Fibroblast of skin of scalp (primary cell): ENCODE data around the gene MATN4.

ENCODE experiments used
- DNase-seq: peaks from one replicate; pipeline ENCODE4 v3.0.0-alpha.2; 2013

Gene MATN4

DNA sequence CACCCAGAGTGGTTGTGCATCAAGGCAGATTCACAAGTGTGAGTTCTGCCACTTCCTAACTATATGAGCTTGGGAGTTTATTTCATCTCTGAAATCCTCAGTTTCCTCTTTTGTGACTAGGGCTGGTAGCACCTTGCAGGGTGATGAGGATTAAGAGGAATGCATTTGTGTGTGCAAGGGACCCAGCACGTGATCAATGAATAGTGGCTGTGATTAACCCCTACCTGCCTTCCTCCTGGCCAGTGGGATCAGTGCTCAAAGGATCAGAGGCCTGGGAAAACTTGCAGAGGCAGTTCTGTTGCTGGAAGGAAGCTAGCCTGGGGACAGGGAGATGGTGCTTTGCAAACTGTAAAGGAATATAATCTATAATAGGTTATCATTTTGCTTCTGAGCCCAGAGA, 32.9 kb upstream of the MATN4 start:
- no peak for DNase-seq

DNA sequence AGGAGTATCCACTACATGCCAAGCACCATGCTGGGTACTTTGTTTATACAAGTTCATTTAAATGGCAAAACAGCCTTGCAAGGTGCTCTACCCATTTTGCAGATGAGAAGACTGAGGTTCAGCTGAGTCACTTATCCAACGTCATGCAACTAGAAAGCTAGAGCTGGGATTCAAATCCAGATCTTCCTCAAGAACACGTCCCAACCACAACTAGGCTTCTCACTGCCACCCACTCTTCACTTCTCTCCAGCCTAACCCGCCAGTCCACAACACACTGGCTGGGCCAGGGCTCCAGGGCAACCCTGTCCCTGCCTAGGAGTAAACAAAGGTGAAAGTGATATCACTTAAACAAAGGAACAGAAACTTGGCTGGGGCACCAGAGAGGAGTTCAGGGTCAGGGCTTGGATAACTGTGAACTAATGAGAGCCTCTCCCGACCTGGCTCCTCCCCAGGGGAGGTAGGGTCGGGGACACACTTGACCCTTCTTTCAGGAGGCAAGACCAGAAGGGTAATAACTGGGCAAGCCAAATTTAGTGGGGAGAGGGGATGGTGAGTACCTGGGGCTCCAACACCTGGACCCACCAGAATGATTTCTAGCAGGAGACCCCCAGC, 32.2 kb upstream of the MATN4 start:
- no peak for DNase-seq

DNA sequence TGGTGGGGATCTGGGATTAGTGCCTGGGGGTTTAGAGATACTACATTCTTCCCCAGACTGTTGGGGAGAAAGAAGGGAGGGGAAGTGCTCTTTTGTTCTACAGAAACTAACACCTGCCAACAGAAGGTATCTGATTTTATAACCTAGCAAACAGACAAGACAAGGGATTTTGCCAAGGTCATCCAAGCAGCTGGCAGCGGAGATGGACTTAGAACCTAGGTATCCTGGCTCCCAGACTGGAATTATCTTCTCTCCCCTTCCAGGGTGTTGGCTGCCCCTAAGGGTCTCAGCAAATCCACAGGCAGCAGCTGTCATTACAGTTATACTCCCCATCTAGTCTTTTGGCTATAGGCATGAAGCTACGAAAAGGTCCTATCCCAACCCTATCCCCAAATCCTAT, 31.7 kb upstream of the MATN4 start:
- DNase-seq = no peak

DNA sequence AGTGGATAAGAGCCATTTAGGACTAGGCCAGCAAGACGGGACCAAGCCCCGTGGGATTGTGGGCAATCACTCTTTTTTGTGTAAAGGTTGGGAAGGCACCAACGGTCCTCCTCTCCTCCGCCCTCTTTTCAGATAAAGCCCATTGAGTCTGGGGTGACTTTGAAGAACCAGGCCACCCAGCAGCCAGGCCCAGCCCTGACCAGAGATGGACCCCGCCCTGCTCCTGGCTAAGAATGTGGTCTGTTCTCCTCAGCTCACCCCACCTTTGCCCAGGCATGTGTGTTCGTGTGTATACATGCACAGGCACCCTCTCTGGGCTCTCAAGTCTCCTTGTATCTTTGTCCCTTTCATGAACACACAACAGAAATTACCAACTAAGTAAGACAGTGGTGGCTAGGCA, 31.0 kb upstream of the MATN4 start:
- no peak for DNase-seq

DNA sequence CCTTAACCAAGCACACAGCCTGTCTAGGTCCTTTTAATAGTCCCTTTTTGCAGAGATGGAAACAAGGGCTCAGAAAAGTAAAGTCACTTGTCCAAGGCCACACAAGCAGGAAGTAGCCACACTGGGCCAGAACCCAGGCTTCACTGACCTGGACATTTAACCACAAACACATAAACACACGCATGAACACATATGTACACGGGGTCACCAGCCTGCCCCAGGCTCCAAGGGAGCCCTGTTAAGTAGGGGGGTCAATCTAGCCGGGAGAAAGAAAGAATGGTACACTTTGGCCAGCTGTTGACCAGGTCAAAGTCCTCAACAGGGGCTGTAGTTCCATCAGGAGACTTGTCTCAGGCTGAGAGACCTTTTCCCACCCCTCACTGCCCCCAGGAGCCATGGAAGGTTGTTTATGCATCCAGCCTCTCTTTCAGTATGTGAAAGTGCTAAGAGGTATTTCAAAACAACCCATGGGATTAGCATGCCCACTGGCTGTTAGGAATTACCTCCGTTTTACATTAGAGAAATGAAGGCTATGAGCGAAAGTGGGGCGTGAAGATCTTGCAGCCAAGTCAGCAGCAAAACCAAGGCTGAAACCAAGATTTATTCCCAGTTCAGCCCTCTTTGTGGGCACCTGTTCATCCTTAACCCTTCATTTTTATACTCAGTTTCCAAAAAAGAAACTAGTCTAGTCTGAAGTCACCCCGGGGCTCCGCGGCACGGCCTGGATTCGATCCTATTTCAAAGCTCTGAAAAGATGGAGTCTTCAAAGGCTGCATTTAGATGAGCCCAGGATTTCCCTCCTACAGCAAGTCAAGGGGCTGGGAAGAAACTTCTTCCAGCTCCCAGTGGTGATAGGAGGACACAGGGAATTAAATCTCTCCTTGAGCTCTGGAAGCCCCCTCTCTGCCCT, 30.3 kb upstream of the MATN4 start:
- peak; percentile 53 for DNase-seq

DNA sequence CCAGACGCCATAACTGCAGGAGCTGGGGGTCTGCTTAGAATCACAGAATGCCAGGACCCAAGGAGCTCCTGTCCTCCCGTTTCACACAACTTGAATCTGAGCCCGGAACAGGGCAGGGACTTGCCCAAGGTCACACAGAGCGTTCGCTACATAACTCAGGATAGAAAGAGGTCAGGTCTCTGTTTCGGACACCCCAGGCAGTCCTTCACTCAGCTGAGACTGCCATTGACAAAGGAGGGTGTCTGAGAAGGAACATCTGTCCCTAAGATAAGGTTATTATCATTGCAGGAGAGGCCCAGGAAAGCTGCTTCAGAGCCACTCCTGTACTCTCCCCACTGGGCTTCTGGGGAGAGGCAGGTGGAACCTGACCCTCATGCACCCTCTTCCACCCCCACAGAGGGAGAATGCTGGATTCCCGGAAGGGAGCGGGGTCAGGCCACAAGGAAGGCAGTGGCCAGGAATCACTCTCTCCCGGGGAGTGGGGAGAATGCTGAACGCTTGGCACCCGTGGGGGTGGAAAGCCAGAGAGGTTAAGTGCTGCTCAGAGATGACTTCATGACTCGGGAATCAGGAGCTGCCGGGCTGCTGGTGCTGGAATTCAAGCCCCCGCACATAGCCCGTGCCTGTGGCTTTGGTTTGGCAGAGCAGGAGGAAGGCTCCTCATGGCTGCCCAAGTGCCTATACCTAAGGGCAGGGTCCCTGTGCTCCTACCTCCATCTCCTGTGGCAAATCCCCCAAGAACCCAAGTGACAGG, 29.4 kb upstream of the MATN4 start:
- DNase-seq = peak; percentile 94

DNA sequence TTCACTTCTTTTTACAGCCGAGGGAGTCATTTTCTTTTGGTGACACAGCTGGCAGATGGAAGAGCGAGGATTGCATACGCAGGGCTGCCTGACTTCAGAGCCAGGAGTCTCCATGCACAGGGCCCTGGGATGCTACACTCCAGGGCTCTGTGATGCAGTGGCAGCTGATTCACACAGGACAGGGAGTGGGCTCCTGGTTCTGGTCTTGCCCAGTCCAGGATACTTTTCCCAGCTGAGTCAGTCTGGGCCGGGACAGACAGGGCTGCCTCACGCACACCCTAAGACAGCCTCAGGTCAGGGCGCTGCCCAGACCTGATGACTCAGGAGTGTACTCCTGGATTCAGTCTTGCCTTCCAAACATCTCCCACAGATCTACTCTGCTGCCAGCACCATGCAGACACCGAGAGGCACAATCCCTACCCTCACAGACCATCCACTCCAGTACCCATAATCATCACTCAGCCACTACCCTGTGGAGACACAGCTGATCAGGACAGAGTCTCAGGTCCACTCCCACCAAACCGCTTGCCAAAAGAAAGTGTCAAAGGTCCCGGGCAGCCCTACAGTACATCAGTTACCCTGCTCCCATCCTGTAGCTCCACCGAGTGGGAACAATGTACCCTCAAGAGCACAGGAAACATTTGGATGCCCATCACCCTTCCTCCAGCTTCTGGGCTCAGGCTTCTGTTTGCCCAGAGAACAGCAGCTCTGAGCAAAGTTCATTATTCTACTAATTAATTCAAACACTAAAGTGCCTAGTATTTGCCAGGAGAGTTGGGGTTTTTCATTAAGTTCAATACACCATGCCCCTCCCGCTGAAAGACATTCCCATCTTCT, 28.6 kb upstream of the MATN4 start:
- peak; percentile 75 for DNase-seq

DNA sequence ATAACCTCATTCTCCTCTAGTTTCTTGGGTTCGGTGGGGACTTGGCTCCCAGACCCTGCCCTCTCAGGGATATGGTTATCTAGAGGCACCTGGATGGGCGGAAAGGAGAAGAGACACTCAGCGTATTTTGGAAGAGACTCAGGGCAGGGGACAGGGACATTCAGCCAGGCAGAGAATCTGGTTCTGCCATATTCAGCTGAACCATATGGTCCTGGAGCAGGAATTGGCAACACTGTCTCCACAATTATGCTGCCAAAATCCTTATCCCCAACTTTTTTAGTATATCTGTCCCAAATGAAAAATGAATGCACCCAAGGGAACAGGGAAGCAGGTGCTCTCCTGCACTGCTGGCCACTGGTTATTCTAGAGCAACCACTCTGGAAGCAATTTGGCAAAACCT, 22.4 kb upstream of the MATN4 start:
- no peak for DNase-seq

DNA sequence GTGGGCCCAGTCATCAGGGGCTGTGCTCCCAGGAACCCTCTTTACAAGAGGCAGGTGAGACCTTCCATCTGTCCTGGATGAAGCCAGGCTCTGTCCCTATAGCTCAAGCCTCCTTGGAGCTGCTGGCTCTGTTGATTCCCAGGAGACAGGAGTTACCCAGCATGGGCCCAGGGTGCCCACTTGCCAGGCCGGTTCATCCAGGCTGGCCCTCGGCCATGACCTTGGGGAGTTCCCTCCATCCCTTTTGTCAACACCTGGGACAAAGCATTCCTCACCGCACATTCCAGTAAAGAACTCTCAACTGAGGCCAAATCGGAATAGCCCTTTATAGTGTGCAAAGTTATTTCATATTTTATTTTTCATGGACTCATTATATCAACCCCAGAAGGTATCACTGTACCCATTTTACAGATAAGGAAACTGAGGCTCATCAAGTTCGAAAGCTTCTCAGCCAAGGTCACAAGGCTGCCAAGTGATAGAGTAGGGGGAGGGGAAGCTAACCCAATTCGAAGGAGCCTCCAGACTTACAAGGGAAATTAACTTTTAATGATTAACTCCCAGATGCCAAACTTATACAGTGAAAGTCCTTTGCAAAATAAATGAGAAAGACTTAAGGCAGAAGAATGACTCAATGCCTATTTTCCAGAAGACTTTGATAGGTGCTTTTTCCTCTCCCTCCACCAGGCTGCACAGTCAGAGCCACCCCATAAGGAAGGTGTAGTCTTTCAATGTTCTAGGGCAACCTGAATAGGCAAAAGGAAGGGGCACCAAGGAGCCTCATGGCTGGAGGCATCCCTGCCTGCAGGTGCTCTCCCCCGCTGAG, 21.6 kb upstream of the MATN4 start:
- DNase-seq = no peak

DNA sequence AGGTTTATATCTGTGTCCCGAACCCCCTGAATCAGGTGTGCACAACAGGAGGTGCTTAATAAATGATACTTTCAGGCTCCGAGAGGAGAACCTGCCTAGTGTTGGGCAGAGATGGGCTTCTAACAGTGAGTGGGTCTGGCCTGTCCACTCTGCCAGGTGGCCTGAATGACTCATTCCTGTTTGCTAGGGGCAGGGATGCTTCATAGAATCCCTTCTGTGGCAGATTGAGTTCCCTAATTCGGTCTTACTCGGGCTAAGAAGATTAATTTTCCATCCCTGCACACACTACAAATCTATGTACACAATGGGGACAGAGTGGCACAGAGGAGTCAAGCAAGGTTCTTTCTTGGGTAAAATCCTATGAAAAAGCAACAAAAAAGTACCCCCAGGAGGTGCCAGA, 20.4 kb upstream of the MATN4 start:
- no peak for DNase-seq

DNA sequence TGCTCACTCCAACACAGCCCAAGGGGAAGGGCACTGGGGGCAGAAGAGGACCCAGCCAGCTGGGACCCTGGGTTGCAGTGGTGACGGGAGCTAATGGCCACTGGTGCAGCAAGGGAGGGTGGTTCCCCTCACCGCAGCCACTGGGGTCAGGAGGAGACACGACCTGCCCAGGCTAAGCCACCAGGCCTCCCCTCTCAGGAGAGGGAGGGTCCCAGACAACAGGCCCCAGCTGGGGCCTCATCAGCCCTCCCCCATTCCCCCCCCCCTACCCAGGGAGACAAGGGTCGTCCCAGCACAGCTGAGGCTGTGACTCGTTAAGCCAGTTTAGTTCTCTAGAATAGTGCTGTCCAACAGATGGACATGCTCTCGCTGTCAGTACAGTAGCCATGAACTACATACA, 17.3 kb upstream of the MATN4 start:
- no peak for DNase-seq

DNA sequence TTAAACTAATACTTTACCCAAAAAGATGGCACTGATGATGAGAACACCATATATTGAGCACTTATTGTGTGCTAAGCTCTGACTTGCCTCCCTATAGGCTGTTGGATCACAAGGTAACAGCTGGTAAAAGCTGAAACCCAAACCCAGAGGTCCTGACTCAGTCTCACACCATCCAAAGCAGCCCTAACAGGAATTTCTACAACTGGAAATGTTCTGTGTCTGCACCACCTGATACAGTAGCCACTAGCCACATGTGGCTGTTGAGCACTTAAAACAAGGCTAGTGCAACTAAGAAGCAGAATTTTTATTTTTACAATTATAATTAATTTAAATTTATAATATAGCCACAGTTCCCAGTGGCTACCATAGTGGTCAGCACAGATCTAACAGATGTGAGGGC, 15.6 kb upstream of the MATN4 start:
- no peak for DNase-seq

DNA sequence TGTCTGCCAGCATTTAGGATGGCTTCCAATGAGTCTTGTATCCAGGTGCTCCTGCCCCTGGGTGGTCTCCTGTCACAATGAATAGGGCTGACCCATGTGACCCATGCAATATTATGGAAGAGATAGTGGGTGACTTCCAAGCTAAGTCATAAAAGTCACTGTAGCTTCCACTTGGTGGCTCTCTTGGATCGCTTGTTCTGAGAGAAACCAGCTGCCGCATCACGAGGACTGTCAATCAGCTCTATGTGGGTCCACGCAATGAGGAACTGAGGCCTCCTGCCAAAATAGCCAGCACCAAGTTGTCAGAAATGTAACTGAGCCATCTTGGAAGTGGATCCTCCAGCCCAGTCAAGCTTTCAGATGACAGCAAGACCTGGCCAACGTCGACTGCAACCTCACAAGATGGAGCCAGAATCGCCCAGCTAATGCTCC, 14.9 kb upstream of the MATN4 start:
- DNase-seq = peak; percentile 65

DNA sequence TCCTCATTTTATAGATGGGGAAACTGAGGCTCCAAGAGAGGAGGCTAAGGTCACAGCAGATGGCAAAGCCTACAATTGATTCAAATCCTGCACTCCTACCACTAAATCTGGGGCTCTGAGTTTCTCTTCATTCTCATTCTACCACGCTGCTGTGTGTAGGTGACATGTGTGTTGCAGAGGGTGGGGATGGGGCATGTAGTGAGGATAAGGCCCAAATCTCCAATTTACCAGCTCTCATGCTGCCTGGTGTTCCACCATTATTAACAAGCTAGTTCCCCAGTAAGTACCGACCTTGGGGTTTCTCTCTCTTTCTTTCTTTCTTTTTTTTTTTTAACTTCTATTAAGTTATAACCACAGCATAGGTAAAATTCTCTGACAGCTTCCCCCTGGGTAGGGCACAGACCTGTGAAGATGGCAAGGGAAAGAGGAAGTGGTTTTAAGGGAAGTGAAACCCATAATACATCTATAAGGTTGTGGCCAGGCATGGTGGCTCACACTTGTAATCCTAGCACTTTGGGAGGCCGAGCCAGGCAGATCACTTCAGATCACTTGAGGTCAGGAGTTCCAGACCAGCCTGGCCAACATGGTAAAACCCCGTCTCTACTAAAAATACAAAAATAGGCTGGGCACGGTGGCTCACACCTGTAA, 13.0 kb upstream of the MATN4 start:
- no peak for DNase-seq

DNA sequence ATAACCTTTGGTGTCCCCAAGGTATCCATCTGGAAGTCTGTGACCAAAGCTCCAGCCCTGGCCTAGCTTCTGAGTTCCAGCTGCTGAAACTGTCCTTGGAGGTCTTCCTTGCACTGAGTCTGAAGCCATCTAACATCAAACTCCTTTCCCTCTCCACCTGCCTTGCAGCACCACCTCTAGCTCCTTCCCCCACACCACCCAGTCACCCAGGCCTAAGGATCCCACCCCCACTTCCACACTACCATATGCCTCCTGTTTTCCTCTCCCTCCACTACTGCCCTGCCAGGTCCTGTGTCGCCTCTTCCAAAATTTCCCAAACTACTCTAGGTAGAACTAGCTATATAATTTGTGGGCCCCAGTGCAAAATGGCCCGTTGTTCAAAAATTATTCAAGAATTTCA, 10.8 kb upstream of the MATN4 start:
- DNase-seq = no peak

DNA sequence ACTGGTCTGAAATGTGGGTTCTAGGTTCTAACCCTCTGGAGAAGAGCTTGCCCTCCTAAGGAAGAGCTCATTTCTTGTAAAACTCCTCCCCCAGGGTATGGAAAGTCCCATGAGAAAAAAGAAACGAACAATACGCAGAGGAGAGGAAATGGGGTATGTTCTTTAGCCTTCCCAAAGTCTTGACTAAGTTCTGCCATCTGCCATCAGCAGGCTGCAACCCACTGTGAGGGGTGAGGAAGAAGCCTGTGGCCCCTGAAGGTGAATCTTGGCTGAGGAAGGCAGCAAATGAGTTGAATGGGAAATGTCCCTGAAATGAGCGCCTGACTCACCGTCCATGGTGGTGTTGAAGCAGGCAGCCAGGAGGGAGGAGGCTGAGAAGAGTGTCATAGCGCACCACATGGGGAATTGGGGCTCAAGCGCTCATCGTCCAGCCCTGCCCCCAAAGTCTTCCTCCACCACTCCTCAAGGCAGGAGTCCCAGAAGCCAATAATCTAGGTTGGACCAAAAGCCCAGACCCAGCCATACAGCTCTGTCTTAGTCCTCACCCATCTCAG, 10.4 kb upstream of the MATN4 start:
- no peak for DNase-seq

DNA sequence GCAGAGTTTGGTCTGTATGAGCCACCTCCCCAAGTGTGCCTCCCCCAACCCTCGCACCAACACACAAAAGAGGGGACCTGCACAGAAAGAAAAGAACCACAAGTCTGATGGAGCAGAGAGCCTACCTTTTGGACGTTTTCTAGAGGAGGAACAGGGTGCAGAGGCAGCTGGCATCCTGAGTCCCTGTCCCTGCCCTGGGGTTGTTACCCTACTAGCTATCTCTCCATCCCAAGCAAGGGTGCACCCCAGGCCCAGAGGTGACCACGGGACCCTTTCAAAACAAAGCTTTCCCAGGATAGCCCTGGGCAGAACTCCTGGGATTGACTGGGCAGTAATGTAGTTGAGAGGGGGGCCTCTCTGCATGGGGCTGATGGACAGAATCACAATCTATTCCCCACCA, 9.7 kb upstream of the MATN4 start:
- no peak for DNase-seq

DNA sequence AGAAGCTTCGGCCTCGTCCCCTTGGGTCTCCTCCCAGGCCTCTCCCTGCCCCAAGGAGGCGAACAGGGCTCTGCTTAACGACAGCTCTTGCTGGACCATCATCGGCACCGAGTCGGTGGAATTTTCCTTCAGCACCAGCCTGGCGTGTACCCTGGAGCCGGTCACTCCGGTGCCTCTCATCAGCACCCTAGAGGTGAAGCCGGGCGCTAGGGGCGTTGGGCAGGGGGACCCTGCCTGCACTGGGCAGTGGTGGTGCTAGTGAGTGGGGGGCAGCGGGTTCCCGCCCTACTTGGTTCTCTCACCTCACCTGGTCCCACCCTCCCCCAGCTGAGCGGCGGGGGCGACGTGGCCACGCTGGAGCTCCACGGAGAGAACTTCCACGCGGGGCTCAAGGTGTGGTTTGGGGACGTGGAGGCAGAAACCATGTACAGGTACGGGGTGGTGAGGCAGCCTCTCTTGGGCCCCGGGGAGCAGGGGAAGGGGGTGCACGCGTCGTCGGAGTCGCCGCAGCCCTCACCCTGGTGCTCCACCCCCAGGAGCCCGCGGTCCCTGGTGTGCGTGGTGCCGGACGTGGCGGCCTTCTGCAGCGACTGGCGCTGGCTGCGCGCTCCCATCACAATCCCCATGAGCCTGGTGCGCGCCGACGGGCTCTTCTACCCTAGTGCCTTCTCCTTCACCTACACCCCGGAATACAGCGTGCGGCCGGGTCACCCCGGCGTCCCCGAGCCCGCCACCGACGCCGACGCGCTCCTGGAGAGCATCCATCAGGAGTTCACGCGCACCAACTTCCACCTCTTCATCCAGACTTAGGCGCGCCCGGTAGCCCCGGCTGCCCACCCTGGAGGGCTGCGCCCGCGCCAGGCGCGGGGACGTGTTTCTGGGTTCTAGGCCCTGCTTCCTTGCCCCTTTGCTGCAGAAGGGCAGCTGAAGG, 8.3 kb upstream of the MATN4 start:
- DNase-seq = no peak

DNA sequence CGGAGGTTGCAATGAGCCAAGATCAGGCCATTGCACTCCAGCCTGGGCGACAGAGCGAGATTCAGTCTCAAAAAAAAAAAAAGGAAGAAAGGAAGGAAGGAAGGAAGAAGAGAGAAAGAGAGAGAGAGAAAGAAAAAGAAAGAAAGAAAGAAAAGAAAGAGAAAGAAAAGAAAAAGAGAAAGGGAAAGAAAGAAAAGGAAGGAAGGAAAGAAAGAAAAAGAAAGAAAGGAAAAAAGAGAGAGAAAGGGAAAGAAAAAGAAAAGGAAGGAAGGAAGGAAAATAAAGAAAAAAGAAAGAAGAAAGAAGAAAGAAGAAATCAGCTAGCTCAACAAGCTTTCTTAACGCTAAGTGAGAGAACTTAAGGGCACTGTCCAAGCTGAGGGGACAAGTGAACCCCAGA, 7.6 kb upstream of the MATN4 start:
- DNase-seq = no peak

DNA sequence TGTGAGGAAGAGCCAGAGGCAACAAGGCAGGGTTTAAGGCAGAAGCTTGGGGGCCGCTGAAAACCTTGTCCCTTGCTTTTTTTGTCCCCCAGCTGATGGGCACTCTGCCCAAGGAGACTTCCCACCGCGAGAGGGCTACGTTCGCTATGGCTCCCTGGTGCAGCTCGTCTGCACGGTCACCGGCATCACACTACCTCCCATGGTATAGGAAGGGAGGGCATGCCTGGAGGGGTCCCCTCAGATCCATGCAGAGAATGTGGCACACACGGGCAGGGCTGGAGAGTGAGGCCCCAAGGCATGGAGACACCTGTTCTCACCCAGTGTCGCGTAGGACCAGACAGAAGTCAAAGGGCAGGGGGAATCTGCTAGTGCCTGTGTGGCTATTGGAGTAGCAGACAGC, 5.8 kb upstream of the MATN4 start:
- DNase-seq = no peak
